ENCODE data around the gene AKAP13. TPM values are rescaled to one million over a fixed set of nuclear protein-coding genes. Genes with fewer than 3 reads are reported as not detected.

Gene AKAP13
- total and polyA plus RNA-seq, 2 of the 13 experiments (the other 11 are each of a cell fraction or from before 2014, with no cell fraction given), result 6.7 to 27.1 TPM

DNA sequence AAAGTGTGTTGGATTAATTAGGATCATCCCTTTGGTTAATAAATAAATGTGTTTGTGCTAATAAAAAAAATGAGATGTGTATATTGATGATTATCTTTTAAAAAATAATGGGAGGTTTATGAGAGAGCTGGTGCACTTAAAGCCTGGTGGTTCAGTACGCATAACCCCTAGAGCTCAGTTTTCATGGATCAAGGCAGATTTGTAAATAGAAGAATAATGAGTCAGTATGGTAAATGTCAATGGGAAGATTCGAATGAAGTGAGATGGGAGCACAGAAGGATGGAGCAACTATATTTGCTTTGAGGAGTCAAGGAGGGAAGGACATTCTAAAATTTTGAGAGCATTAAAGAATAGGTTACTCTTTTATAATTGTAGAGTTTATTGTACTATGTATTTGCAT lies 35.4 kb downstream of the AKAP13 start (continued):
- TF ChIP-seq, protein P1, sequence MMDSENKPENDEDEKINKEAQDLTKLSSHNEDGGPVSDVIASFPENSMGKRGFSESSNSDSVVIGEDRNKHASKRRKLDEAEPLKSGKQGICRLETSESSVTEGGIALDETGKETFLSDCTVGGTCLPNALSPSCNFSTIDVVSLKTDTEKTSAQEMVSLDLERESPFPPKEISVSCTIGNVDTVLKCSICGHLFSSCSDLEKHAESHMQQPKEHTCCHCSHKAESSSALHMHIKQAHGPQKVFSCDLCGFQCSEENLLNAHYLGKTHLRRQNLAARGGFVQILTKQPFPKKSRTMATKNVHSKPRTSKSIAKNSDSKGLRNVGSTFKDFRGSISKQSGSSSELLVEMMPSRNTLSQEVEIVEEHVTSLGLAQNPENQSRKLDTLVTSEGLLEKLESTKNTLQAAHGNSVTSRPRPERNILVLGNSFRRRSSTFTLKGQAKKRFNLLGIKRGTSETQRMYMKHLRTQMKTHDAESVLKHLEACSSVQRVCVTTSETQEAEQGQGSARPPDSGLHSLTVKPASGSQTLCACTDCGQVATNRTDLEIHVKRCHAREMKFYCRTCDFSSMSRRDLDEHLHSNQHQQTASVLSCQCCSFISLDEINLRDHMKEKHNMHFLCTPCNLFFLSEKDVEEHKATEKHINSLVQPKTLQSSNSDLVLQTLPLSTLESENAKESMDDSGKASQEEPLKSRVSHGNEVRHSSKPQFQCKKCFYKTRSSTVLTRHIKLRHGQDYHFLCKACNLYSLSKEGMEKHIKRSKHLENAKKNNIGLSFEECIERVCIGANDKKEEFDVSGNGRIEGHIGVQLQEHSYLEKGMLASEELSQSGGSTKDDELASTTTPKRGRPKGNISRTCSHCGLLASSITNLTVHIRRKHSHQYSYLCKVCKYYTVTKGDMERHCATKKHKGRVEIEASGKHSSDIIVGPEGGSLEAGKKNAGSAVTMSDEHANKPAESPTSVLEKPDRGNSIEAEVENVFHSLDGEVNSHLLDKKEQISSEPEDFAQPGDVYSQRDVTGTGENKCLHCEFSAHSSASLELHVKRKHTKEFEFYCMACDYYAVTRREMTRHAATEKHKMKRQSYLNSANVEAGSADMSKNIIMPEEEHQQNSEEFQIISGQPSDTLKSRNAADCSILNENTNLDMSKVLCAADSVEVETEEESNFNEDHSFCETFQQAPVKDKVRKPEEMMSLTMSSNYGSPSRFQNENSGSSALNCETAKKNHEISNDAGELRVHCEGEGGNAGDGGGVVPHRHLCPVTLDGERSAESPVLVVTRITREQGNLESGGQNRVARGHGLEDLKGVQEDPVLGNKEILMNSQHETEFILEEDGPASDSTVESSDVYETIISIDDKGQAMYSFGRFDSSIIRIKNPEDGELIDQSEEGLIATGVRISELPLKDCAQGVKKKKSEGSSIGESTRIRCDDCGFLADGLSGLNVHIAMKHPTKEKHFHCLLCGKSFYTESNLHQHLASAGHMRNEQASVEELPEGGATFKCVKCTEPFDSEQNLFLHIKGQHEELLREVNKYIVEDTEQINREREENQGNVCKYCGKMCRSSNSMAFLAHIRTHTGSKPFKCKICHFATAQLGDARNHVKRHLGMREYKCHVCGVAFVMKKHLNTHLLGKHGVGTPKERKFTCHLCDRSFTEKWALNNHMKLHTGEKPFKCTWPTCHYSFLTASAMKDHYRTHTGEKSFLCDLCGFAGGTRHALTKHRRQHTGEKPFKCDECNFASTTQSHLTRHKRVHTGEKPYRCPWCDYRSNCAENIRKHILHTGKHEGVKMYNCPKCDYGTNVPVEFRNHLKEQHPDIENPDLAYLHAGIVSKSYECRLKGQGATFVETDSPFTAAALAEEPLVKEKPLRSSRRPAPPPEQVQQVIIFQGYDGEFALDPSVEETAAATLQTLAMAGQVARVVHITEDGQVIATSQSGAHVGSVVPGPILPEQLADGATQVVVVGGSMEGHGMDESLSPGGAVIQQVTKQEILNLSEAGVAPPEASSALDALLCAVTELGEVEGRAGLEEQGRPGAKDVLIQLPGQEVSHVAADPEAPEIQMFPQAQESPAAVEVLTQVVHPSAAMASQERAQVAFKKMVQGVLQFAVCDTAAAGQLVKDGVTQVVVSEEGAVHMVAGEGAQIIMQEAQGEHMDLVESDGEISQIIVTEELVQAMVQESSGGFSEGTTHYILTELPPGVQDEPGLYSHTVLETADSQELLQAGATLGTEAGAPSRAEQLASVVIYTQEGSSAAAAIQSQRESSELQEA (CRISPR knock-in tag; IDR thresholded peaks at IDR 0.05; ENCODE audit: not compliant biosample characterization), result no peak
- TF ChIP-seq ZNF879 (CRISPR knock-in tag; IDR thresholded peaks at IDR 0.05), result no peak

DNA sequence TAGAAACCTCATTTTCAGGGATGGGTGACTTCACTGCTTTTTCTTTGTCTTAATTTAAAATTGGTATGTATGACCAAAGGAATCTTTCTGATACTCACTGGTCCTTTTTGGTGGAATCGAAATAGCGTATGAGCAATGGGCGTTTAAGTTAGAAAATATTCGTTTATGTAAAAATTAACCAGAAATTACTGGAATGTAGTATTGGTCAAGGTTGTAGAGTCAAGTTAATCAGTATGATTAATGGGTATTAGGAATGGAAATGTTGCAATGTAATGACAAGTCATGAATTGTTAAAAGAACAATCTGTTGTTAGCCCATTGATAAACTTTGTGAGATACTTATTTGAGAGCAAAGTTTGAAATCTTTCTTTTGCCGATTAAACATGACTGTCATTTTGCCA lies 36.9 kb downstream of the AKAP13 start:
- TF ChIP-seq ZNF260 (CRISPR knock-in tag; IDR thresholded peaks at IDR 0.05; ENCODE audit: borderline replicate concordance, low read depth) (no peak), ZNF629 (CRISPR knock-in tag; conservative IDR thresholded peaks at IDR 0.05) (no peak)
- TF ChIP-seq, protein P2, sequence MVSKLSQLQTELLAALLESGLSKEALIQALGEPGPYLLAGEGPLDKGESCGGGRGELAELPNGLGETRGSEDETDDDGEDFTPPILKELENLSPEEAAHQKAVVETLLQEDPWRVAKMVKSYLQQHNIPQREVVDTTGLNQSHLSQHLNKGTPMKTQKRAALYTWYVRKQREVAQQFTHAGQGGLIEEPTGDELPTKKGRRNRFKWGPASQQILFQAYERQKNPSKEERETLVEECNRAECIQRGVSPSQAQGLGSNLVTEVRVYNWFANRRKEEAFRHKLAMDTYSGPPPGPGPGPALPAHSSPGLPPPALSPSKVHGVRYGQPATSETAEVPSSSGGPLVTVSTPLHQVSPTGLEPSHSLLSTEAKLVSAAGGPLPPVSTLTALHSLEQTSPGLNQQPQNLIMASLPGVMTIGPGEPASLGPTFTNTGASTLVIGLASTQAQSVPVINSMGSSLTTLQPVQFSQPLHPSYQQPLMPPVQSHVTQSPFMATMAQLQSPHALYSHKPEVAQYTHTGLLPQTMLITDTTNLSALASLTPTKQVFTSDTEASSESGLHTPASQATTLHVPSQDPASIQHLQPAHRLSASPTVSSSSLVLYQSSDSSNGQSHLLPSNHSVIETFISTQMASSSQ (IDR thresholded peaks at IDR 0.05; ENCODE audit: low read depth), result no peak
- TF ChIP-seq, protein P2 (CRISPR knock-in tag; IDR thresholded peaks at IDR 0.05; ENCODE audit: borderline replicate concordance), result no peak
- no peak for FAIRE-seq
- Histone ChIP-seq H3K27me3 (ENCODE audit: control insufficient read depth in 1 of 2, insufficient read depth in 2 of 2, low read length in 2 of 2) (no peaks in the 10 kb centered on the region; a peak in 1 of 5 replicates), H3K9ac (ENCODE audit: insufficient read depth, low read depth, low read length) (no peak overlapping the region), H4K20me1 (ENCODE audit: insufficient read depth, low read length) (no peaks in the 10 kb centered on the region), H3K9me3 (ENCODE audit: low read length) (no peaks in the 10 kb centered on the region), H3K27ac (ENCODE audit: extremely low read length, insufficient read depth, low read length) (no peak overlapping the region), H3K79me2 (ENCODE audit: insufficient read depth, low read length) (peaks cover 64% of the 10 kb centered on the region), H3K4me2 (ENCODE audit: low read depth, low read length) (no peak overlapping the region), H3K4me1 (ENCODE audit: insufficient read depth, low read length) (peaks cover 40% of the 10 kb centered on the region), H2AFZ (ENCODE audit: low read length) (no peak overlapping the region), H3K4me3 (replicated peaks in 1 of 3; ENCODE audit: insufficient read depth in 1 of 3, low read depth in 2 of 3, low read length in 3 of 3) (no peak overlapping the region), H3K36me3 (replicated peaks in 1 of 2; ENCODE audit: control insufficient read depth in 1 of 2, insufficient read depth in 2 of 2, low read length in 2 of 2) (no peaks in the 10 kb centered on the region)
- in situ Hi-C loops (cut with HindIII; ENCODE audit: extremely low pct_ligation_motif_present, low pct_unique_long_range_greater_than_20kb), result no loop called here
- POLR2A ChIA-PET, result no interaction called here
- no peak for DNase-seq (ENCODE audit: low spot score)
- WGBS (ENCODE audit: low lambda C conversion rate), result 92% methylated on average over 5 of the region's 5 CpGs
- no peak for ATAC-seq
- intact Hi-C loops (cut with micrococcal nuclease; ENCODE audit: unreplicated experiment), result loop anchor here (10.0 kb wide), 1 partner anchor 82 kb away; no protein-coding TSS in a partner anchor
- no TSS peak for BruUV-seq (replicated peaks)
- CTCF ChIA-PET (ENCODE audit: low intra/inter-chr PET ratio, low total read pairs), result no interaction called here
